Body of pancreas (tissue), 4 donors: ENCODE results near the gene CFAP90.

Experiments used
- POLR2A ChIP-seq, 3 donors: fragments of 450-650 bp; IDR thresholded peaks; one replicate each; pipeline ENCODE4 v1.6.1; 2016; ENCODE audit warnings: antibody characterized with exemption in 3 of 3, mild to moderate bottlenecking in 2 of 3
- TF ChIP-seq, protein P1 (sequence below), 7 experiments: fragments of 450-650 bp in 4 of 7; fragments of 200-600 bp in 3 of 7; sonication (generic) in 3 of 7; IDR thresholded peaks; one replicate each; pipeline ENCODE4 v1.5.1; 2016 to 2019; ENCODE audit warnings: antibody characterized with exemption in 7 of 7

- TF ChIP-seq, protein P1, sequence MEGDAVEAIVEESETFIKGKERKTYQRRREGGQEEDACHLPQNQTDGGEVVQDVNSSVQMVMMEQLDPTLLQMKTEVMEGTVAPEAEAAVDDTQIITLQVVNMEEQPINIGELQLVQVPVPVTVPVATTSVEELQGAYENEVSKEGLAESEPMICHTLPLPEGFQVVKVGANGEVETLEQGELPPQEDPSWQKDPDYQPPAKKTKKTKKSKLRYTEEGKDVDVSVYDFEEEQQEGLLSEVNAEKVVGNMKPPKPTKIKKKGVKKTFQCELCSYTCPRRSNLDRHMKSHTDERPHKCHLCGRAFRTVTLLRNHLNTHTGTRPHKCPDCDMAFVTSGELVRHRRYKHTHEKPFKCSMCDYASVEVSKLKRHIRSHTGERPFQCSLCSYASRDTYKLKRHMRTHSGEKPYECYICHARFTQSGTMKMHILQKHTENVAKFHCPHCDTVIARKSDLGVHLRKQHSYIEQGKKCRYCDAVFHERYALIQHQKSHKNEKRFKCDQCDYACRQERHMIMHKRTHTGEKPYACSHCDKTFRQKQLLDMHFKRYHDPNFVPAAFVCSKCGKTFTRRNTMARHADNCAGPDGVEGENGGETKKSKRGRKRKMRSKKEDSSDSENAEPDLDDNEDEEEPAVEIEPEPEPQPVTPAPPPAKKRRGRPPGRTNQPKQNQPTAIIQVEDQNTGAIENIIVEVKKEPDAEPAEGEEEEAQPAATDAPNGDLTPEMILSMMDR (IDR thresholded peaks at IDR 0.05) = no peak
- TF ChIP-seq POLR2A (IDR thresholded peaks at IDR 0.05) = no peak
Observed at GRCh38 chr5:7869474-7870136, 18.7 kb upstream of the CFAP90 start.
